HL-60 (cell line): ENCODE data around the gene SH3PXD2A.

ENCODE experiments used
- DNase-seq, 2 experiments: peaks; one replicate each; pipeline ENCODE4 v3.0.0-alpha.2; 2010 to 2020; ENCODE audit warnings: low read depth in 1 of 2, low spot score in 1 of 2
- H3K27ac ChIP-seq: fragments of 250-450 bp; sonication (Bioruptor Pico); replicated peaks from 2 replicates; pipeline ENCODE4 v1.5.1; 2020; ENCODE audit warnings: mild to moderate bottlenecking, moderate library complexity
- H3K27me3 ChIP-seq: fragments of 250-450 bp; sonication (Bioruptor Pico); 2 replicates; pipeline ENCODE4 v1.5.1; 2021; ENCODE audit warnings: mild to moderate bottlenecking, moderate library complexity; ENCODE audit not compliant: insufficient read depth, poor library complexity, severe bottlenecking
- H3K4me3 ChIP-seq: replicated peaks from 2 replicates; pipeline ENCODE4 v1.5.1; 2011; ENCODE audit warnings: mild to moderate bottlenecking, control low read depth, low read length; ENCODE audit not compliant: insufficient read depth
- CTCF ChIP-seq: IDR thresholded peaks from one replicate; pipeline ENCODE4 v1.5.1; 2011; ENCODE audit warnings: low read length, control low read depth, inconsistent platforms; ENCODE audit not compliant: insufficient read depth
- GABPA ChIP-seq: IDR thresholded peaks from 2 replicates; pipeline ENCODE4 v1.6.1; 2012; ENCODE audit warnings: low read depth
- POLR2AphosphoS5 ChIP-seq: IDR thresholded peaks from 2 replicates; pipeline ENCODE4 v1.6.1; 2012; ENCODE audit warnings: low read depth
- REST ChIP-seq: IDR thresholded peaks from 2 replicates; pipeline ENCODE4 v1.6.1; 2012; ENCODE audit warnings: low read depth; ENCODE audit not compliant: insufficient replicate concordance
- SPI1 ChIP-seq: IDR thresholded peaks from 2 replicates; pipeline ENCODE4 v1.6.1; 2012; ENCODE audit warnings: low read depth, mild to moderate bottlenecking, borderline replicate concordance

The SH3PXD2A gene

GRCh38 chr10:103818765-103819374 lies 36.5 kb downstream of the SH3PXD2A start:
- no peak overlapping the region for H3K27ac ChIP-seq
- H3K4me3 ChIP-seq, result no peak overlapping the region
- TF ChIP-seq REST (no peak), POLR2AphosphoS5 (no peak), CTCF (no peak), GABPA (no peak), SPI1 (no peak)
- no peak for DNase-seq
- no peaks in the 10 kb centered on the region for H3K27me3 ChIP-seq

GRCh38 chr10:103818105-103818504 lies 37.3 kb downstream of the SH3PXD2A start:
- no peak for DNase-seq
- no peak overlapping the region for H3K4me3 ChIP-seq
- TF ChIP-seq SPI1 (no peak), CTCF (no peak), REST (no peak), GABPA (no peak), POLR2AphosphoS5 (no peak)
- H3K27ac ChIP-seq, result no peak overlapping the region
- H3K27me3 ChIP-seq, result no peaks in the 10 kb centered on the region

- TF ChIP-seq POLR2AphosphoS5 (no peak), CTCF (no peak), REST (no peak), GABPA (no peak), SPI1 (no peak)
- Histone ChIP-seq H3K27ac (no peak overlapping the region), H3K4me3 (no peak overlapping the region), H3K27me3 (no peaks in the 10 kb centered on the region)
- DNase-seq, result no peak
These were observed 38.9 kb downstream of the SH3PXD2A start for GRCh38 chr10:103816431-103816830.
